Activated CD4-positive, alpha-beta memory T cell treated with anti-CD3 and anti-CD28 coated beads, Interleukin-2, amount 10 ng/mL, durations not matched to agents 7 days and 5 days (primary cell): ENCODE measurements around the gene TNFRSF17. TPM values are rescaled to one million over a fixed set of nuclear protein-coding genes. Genes with fewer than 3 reads are reported as not detected.

ENCODE experiments used
- CTCF ChIA-PET: fragments of 350-600 bp; sonication (Branson Sonifier 250); formaldehyde crosslinking; loops from one replicate; lab custom pipeline; 2021; ENCODE audit warnings: antibody characterized with exemption, inconsistent platforms; lab: Charles Lee
- POLR2A ChIA-PET: fragments of 350-600 bp; sonication (Branson Sonifier 250); formaldehyde crosslinking; loops from one replicate; lab custom pipeline; 2021; ENCODE audit warnings: antibody characterized with exemption; lab: Charles Lee
- DNase-seq: peaks from one replicate; pipeline ENCODE4 v3.0.0-alpha.2; 2020
- H3K27ac Mint-ChIP-seq: one replicate; pipeline ENCODE4 v1.8.0; 2021; ENCODE audit warnings: mild to moderate bottlenecking, mixed read lengths
- H3K27me3 Mint-ChIP-seq: one replicate; pipeline ENCODE4 v1.8.0; 2021; ENCODE audit warnings: mixed read lengths
- H3K36me3 Mint-ChIP-seq: one replicate; pipeline ENCODE4 v1.8.0; 2021; ENCODE audit warnings: low read depth, mixed read lengths
- H3K4me1 Mint-ChIP-seq: one replicate; pipeline ENCODE4 v1.8.0; 2021; ENCODE audit warnings: mixed read lengths
- H3K4me3 Mint-ChIP-seq: one replicate; pipeline ENCODE4 v1.8.0; 2021; ENCODE audit warnings: mild to moderate bottlenecking, mixed read lengths
- H3K9me3 Mint-ChIP-seq: one replicate; pipeline ENCODE4 v1.8.0; 2021; ENCODE audit warnings: mixed read lengths
- total RNA-seq, 2 experiments: library from RNA; stranded (reverse); gene quantifications; one replicate each; pipeline ENCODE4 v1.2.3, GENCODE V29; 2021

TNFRSF17 gene
- total RNA-seq, 2 experiments from 2014 or later: not detected

DNA sequence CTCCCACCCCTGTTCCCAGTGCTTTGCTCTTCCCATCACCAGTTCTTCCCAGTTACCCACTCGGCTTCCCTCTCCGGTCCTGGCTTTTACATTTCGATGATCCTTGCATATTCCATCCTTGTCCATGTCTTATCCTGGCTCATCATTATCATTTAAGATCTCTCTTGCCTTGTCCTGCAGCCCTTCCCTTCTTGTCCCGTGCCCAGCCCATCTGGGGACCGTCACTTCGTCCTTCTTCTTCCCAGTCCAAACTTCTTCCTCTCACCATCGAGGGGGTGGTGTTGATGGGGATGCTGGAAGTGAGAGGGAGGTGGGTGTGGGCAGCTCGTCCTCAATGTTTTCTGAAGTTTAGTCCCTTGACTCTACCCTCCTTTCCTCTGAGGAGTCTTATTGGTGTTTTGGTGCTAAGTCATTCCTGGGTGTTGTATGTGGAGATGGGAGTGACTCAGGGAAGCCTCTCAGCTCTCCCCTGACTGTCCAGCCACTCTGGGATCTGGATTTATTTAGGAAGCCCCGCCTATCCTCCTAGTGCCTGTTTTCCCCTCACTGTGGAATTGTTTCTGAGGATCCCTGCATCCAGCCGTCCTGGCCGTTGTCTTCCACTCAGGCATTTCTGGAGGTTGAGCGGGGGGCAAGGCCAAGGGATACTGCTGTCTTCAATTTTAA, 12.5 kb downstream of the TNFRSF17 start:
- CTCF ChIA-PET: interaction anchor here (0.7 to 1.7 kb wide), 4 partner anchors 12 to 118 kb away, joined by 3 to 5 read pairs (median 4); no protein-coding TSS in a partner anchor

DNA sequence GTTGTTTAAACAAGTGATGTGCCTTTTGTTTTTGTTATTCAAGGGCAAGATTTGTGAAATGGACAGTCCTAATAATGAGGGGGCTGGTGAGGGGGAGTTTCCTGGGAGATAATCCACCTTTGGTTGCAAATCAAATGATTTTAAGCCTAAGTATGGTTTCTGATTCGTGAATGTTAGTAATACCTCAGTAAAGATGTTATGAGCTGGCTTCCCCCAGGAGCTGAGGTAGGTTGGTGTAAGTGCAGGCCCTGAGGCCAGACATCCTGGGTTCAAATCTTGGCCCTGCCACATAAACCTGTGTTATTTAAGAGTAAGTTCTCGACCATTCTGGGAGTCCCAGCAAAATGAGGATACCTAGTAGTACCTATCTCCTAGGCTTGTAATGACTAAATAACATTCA, 13.1 kb downstream of the TNFRSF17 start:
- DNase-seq: no peak
- Mint-ChIP-seq H3K27me3 (no peaks in the 10 kb centered on the region), H3K27ac (no peak overlapping the region), H3K9me3 (no peaks in the 10 kb centered on the region), H3K36me3 (peaks cover 2% of the 10 kb centered on the region), H3K4me1 (peaks cover 43% of the 10 kb centered on the region), H3K4me3 (peak overlapping the region; percentile 88)
- ChIA-PET CTCF (interaction anchor here (0.5 to 1.7 kb wide), 3 partner anchors 83 to 117 kb away, joined by 3 to 5 read pairs (median 4); no protein-coding TSS in a partner anchor), POLR2A (interaction anchor here (1.1 to 2.1 kb wide), 2 partner anchors 13 to 62 kb away, joined by 3 to 8 read pairs; partner anchors contain the start of genes GSPT1 and TNFRSF17)

More for the DNA sequence above, 12.5 kb downstream of the TNFRSF17 start:
- H3K27ac Mint-ChIP-seq: peak overlapping the region; percentile 49
- peaks cover 2% of the 10 kb centered on the region for H3K36me3 Mint-ChIP-seq
- POLR2A ChIA-PET: interaction anchor here (1.1 to 2.1 kb wide), 5 partner anchors 12 to 826 kb away, joined by 3 to 8 read pairs (median 4); partner anchors contain the start of genes GSPT1 and TNFRSF17
- H3K27me3 Mint-ChIP-seq: no peaks in the 10 kb centered on the region
- H3K4me1 Mint-ChIP-seq: peaks cover 43% of the 10 kb centered on the region
- DNase-seq: no peak
- H3K9me3 Mint-ChIP-seq: no peaks in the 10 kb centered on the region
- peak overlapping the region; percentile 88 for H3K4me3 Mint-ChIP-seq

GRCh38 chr16:11979013-11979672, 14.1 kb downstream of the TNFRSF17 start:
- no peak for DNase-seq
- Mint-ChIP-seq H3K4me3 (no peak overlapping the region), H3K9me3 (no peaks in the 10 kb centered on the region), H3K27ac (no peak overlapping the region), H3K27me3 (no peaks in the 10 kb centered on the region), H3K36me3 (peaks cover 2% of the 10 kb centered on the region), H3K4me1 (peaks cover 39% of the 10 kb centered on the region)
- CTCF ChIA-PET: interaction anchor here (0.7 to 1.7 kb wide), 2 partner anchors 116 to 1034 kb away, joined by 3 to 5 read pairs; no protein-coding TSS in a partner anchor
- POLR2A ChIA-PET: no interaction called here

- Mint-ChIP-seq H3K4me1 (peaks cover 36% of the 10 kb centered on the region), H3K27ac (no peak overlapping the region), H3K27me3 (no peaks in the 10 kb centered on the region), H3K4me3 (no peak overlapping the region), H3K9me3 (no peaks in the 10 kb centered on the region), H3K36me3 (peaks cover 2% of the 10 kb centered on the region)
- no peak for DNase-seq
- ChIA-PET POLR2A (no interaction called here), CTCF (interaction anchor here (1.7 kb wide), 1 partner anchor 115 kb away, joined by 5 read pairs; no protein-coding TSS in a partner anchor)
Measured at GRCh38 chr16:11980136-11980844, 15.3 kb downstream of the TNFRSF17 start.

GRCh38 chr16:11985250-11985649, 20.2 kb downstream of the TNFRSF17 start:
- Mint-ChIP-seq H3K9me3 (no peaks in the 10 kb centered on the region), H3K27ac (no peak overlapping the region), H3K4me1 (peaks cover 2% of the 10 kb centered on the region), H3K4me3 (no peak overlapping the region), H3K27me3 (no peaks in the 10 kb centered on the region), H3K36me3 (no peaks in the 10 kb centered on the region)
- no peak for DNase-seq
- ChIA-PET CTCF (no interaction called here), POLR2A (no interaction called here)

GRCh38 chr16:11986521-11987057, 21.6 kb downstream of the TNFRSF17 start:
- no peak overlapping the region for H3K27ac Mint-ChIP-seq
- CTCF ChIA-PET: no interaction called here
- H3K4me3 Mint-ChIP-seq: no peak overlapping the region
- DNase-seq: no peak
- no peaks in the 10 kb centered on the region for H3K27me3 Mint-ChIP-seq
- POLR2A ChIA-PET: no interaction called here
- no peaks in the 10 kb centered on the region for H3K36me3 Mint-ChIP-seq
- H3K4me1 Mint-ChIP-seq: no peaks in the 10 kb centered on the region
- H3K9me3 Mint-ChIP-seq: no peaks in the 10 kb centered on the region

GRCh38 chr16:11988258-11988978, 23.4 kb downstream of the TNFRSF17 start:
- Mint-ChIP-seq H3K4me3 (no peak overlapping the region), H3K4me1 (no peaks in the 10 kb centered on the region), H3K9me3 (no peaks in the 10 kb centered on the region), H3K27me3 (no peaks in the 10 kb centered on the region), H3K27ac (no peak overlapping the region), H3K36me3 (no peaks in the 10 kb centered on the region)
- POLR2A ChIA-PET: no interaction called here
- CTCF ChIA-PET: no interaction called here
- no peak for DNase-seq

DNA sequence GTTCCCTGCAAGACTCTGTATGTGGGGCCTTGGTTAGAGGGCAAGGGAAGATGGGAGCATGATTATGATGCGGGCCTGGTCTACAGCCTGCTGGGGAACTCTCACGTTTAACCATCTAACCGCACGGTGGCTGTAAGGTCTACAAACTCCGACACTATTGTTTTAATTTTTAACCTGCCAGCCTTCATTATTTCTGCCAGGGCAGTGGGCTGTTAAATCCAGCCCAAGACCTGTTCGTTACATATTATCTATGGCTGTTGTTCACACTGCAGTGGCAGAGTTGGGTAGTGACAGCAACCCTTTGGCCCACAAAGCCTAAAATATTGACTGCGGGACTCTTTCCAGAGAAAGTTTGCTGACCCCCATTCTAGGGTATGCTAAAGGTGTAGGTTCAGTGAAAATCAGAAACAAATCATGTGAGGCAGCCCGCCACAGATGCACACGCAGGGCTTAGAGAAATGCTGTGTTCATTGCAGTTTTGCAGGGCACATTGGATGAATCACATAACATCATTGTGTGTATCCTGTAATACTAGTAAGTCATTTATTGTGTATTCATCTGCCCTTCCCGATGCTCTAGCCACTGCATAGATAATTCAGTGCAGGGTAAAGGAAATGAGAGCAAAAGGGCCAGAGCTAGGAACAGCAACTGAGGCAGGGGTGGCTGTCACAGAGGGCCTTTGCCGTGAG, 25.8 kb downstream of the TNFRSF17 start:
- H3K27ac Mint-ChIP-seq: no peak overlapping the region
- DNase-seq: no peak
- no peaks in the 10 kb centered on the region for H3K27me3 Mint-ChIP-seq
- H3K9me3 Mint-ChIP-seq: no peaks in the 10 kb centered on the region
- H3K36me3 Mint-ChIP-seq: no peaks in the 10 kb centered on the region
- H3K4me1 Mint-ChIP-seq: no peaks in the 10 kb centered on the region
- POLR2A ChIA-PET: no interaction called here
- CTCF ChIA-PET: no interaction called here
- no peak overlapping the region for H3K4me3 Mint-ChIP-seq

DNA sequence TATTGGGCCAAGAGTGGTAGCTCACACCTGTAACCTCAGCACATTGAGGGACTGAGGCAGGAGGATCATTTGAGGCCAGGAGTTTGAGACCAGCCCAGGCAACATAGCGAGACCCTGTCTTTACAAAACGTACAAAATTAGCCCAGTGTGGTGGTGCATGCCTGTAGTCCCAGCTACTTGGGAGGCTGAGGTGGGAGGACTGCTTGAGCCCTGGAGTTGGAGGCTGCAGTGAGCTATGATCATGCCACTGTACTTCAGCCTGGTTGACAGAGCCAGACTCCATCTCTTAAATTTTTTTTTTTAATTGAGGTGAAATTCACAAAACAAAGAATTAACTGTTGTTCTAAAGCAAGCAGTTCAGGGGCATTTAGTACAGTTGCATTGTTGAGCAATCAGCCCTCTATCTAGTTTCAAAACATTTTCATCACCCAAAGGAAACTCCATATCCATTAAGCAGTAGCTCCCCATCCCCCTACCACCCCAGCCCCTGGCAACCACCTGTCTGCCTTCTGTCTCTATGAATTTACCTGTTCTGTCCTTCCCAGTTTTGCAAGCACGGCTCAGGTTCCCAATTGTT, 27.1 kb downstream of the TNFRSF17 start:
- ChIA-PET CTCF (no interaction called here), POLR2A (no interaction called here)
- Mint-ChIP-seq H3K27ac (no peak overlapping the region), H3K27me3 (no peaks in the 10 kb centered on the region), H3K9me3 (no peaks in the 10 kb centered on the region), H3K36me3 (no peaks in the 10 kb centered on the region), H3K4me1 (no peaks in the 10 kb centered on the region), H3K4me3 (no peak overlapping the region)
- DNase-seq: no peak

GRCh38 chr16:11992586-11993524, 27.8 kb downstream of the TNFRSF17 start:
- Mint-ChIP-seq H3K4me1 (no peaks in the 10 kb centered on the region), H3K27me3 (no peaks in the 10 kb centered on the region), H3K36me3 (no peaks in the 10 kb centered on the region), H3K27ac (no peak overlapping the region), H3K9me3 (no peaks in the 10 kb centered on the region), H3K4me3 (no peak overlapping the region)
- ChIA-PET CTCF (no interaction called here), POLR2A (no interaction called here)
- no peak for DNase-seq
